Endothelial cell (in vitro differentiated cells): ENCODE results near the gene IRS2. TPM values are rescaled to one million over a fixed set of nuclear protein-coding genes. Genes with fewer than 3 reads are reported as not detected.

Source experiments
- DNase-seq: peaks from one replicate; pipeline ENCODE4 v3.0.0; 2021; ENCODE audit warnings: low spot score
- H3K27ac Mint-ChIP-seq: one replicate; pipeline ENCODE4 v1.8.0; 2021; ENCODE audit warnings: mixed read lengths, inconsistent platforms; ENCODE audit not compliant: unreplicated experiment
- H3K27me3 Mint-ChIP-seq: one replicate; pipeline ENCODE4 v1.8.0; 2021; ENCODE audit warnings: mild to moderate bottlenecking, moderate library complexity, mixed read lengths, inconsistent platforms; ENCODE audit not compliant: unreplicated experiment
- H3K36me3 Mint-ChIP-seq: one replicate; pipeline ENCODE4 v1.8.0; 2021; ENCODE audit warnings: mild to moderate bottlenecking, low read depth, mixed read lengths, inconsistent platforms; ENCODE audit not compliant: unreplicated experiment
- H3K4me1 Mint-ChIP-seq: one replicate; pipeline ENCODE4 v1.8.0; 2021; ENCODE audit warnings: mild to moderate bottlenecking, mixed read lengths, inconsistent platforms; ENCODE audit not compliant: unreplicated experiment
- H3K4me3 Mint-ChIP-seq: one replicate; pipeline ENCODE4 v1.8.0; 2021; ENCODE audit warnings: mild to moderate bottlenecking, mixed read lengths, inconsistent platforms; ENCODE audit not compliant: unreplicated experiment
- H3K9me3 Mint-ChIP-seq: one replicate; pipeline ENCODE4 v1.8.0; 2021; ENCODE audit warnings: mixed read lengths, inconsistent platforms; ENCODE audit not compliant: unreplicated experiment
- total RNA-seq: library from RNA; stranded (reverse); fragmentation: NEBNext Ultra II Directional; extraction: Animal tissue kit (Norgen Biotek cat#: 25700); gene quantifications from one replicate; pipeline ENCODE4 v1.2.1, GENCODE V29; 2021; ENCODE audit not compliant: unreplicated experiment
- TF ChIP-seq, protein P1 (sequence below): fragments of 200-600 bp; sonication (generic); IDR thresholded peaks from one replicate; pipeline ENCODE4 v1.5.0; 2021; ENCODE audit warnings: antibody characterized with exemption; ENCODE audit not compliant: unreplicated experiment

IRS2 gene
- total RNA-seq, 1 donor from 2014 or later: 16.4 TPM

GRCh38 chr13:109741966-109742365 is 44.4 kb downstream of the IRS2 start:
- Mint-ChIP-seq H3K4me3 (no peak overlapping the region), H3K4me1 (peaks cover 37% of the 10 kb centered on the region)

GRCh38 chr13:109740721-109741120 is 45.7 kb downstream of the IRS2 start:
- peaks cover 5% of the 10 kb centered on the region for H3K36me3 Mint-ChIP-seq
- H3K27me3 Mint-ChIP-seq: peaks cover 14% of the 10 kb centered on the region
- TF ChIP-seq, protein P1, sequence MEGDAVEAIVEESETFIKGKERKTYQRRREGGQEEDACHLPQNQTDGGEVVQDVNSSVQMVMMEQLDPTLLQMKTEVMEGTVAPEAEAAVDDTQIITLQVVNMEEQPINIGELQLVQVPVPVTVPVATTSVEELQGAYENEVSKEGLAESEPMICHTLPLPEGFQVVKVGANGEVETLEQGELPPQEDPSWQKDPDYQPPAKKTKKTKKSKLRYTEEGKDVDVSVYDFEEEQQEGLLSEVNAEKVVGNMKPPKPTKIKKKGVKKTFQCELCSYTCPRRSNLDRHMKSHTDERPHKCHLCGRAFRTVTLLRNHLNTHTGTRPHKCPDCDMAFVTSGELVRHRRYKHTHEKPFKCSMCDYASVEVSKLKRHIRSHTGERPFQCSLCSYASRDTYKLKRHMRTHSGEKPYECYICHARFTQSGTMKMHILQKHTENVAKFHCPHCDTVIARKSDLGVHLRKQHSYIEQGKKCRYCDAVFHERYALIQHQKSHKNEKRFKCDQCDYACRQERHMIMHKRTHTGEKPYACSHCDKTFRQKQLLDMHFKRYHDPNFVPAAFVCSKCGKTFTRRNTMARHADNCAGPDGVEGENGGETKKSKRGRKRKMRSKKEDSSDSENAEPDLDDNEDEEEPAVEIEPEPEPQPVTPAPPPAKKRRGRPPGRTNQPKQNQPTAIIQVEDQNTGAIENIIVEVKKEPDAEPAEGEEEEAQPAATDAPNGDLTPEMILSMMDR: no peak
- peaks cover 43% of the 10 kb centered on the region for H3K4me1 Mint-ChIP-seq
- H3K27ac Mint-ChIP-seq: no peak overlapping the region
- DNase-seq: no peak
- H3K4me3 Mint-ChIP-seq: peak overlapping the region; percentile 14
- no peaks in the 10 kb centered on the region for H3K9me3 Mint-ChIP-seq

More at GRCh38 chr13:109741966-109742365, 44.4 kb downstream of the IRS2 start:
- peaks cover 15% of the 10 kb centered on the region for H3K27me3 Mint-ChIP-seq
- peaks cover 5% of the 10 kb centered on the region for H3K36me3 Mint-ChIP-seq
- DNase-seq: no peak
- TF ChIP-seq, protein P1: no peak
- H3K9me3 Mint-ChIP-seq: no peaks in the 10 kb centered on the region
- no peak overlapping the region for H3K27ac Mint-ChIP-seq

- peaks cover 5% of the 10 kb centered on the region for H3K36me3 Mint-ChIP-seq
- no peaks in the 10 kb centered on the region for H3K9me3 Mint-ChIP-seq
- peaks cover 13% of the 10 kb centered on the region for H3K27me3 Mint-ChIP-seq
- peaks cover 43% of the 10 kb centered on the region for H3K4me1 Mint-ChIP-seq
- H3K27ac Mint-ChIP-seq: no peak overlapping the region
- H3K4me3 Mint-ChIP-seq: no peak overlapping the region
- TF ChIP-seq, protein P1: no peak
- DNase-seq: no peak
Measured at GRCh38 chr13:109740121-109740520, 46.3 kb downstream of the IRS2 start.

GRCh38 chr13:109738298-109738746 is 48.1 kb downstream of the IRS2 start:
- DNase-seq: no peak
- Mint-ChIP-seq H3K27ac (no peak overlapping the region), H3K4me1 (peaks cover 31% of the 10 kb centered on the region), H3K36me3 (peaks cover 5% of the 10 kb centered on the region), H3K9me3 (no peaks in the 10 kb centered on the region), H3K4me3 (no peak overlapping the region), H3K27me3 (peaks cover 14% of the 10 kb centered on the region)
- TF ChIP-seq, protein P1: no peak

DNA sequence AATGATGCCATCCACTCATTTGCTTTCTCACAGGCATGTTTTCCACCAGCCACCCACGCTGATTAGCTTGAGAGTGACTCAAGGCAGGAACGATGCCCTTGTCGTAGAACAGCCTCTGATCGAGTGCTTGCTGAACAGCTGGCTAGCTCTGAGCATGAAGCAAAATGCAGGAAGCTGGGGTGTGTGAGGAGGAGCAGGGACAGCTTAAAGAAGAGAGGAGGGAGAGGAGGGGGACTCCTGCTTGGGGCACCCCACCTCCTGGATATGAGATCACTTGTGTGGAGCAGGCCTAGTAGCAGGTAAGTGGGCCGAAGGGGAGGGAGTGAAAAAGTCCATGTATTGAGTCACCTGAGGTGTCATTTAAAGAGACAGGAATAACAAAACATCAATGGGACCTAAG is 48.8 kb downstream of the IRS2 start:
- H3K9me3 Mint-ChIP-seq: no peaks in the 10 kb centered on the region
- H3K27me3 Mint-ChIP-seq: peaks cover 13% of the 10 kb centered on the region
- peaks cover 24% of the 10 kb centered on the region for H3K4me1 Mint-ChIP-seq
- no peak overlapping the region for H3K4me3 Mint-ChIP-seq
- TF ChIP-seq, protein P1: no peak
- peaks cover 5% of the 10 kb centered on the region for H3K36me3 Mint-ChIP-seq
- H3K27ac Mint-ChIP-seq: no peak overlapping the region
- DNase-seq: no peak
